ENCODE data around the gene KRTAP4-6.
"Not testable (repeated sequence)": the region's sequence is repeated elsewhere in the genome, so short reads cannot be mapped to it uniquely, and the experiment has no call there.

The KRTAP4-6 gene

DNA sequence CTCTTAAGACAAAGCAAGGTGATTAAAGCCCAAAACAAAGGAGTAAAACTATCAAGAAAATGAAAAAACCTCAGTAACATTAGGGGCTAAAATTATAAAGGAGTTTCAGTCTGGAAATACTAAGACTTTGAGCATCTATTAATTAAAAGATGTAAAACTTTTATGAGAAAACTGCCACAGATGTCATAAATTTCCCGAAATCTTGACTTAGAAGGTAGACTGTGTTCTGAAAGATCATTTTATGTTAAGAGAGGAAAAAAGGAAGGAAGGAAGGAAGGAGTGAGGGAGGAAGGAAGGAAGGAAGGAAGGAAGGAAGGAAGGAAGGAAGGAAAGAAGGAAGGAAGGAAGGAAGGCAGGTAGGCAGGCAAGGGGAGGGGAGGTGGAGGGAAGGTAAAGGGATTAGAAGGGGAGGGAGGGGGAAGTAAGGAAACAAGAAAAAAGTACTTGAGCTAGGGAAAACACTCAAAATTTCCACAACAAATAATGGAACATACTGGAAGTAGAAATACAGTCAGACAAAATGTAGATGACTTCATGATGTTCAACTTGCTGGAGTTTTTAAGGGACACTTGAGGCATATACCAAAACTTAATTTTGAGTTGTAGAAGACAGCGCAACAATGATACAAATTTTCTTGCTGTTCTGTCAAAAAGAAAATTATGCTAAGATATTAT, 7.3 kb upstream of the KRTAP4-6 start:
- DNase-seq (ENCODE audit: low read depth in 2 of 2) = no peak

DNA sequence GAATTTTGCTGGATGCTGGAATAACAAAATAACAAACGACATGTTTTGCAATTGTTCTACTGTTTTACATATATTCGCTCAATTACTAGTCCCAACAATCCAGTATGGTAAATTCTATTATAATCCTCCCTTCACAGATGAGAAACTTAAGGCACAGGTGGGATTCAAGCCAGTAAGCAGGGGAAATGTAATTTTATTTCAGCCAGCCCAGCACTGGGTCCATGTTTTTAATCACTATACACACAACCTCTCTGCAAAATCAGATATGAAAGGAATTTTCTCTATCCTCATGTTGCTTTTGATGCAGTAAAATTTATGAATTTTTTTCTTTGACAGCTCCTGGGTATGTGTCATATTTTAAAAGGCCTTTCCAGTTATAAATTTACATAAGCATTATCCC, 4.9 kb upstream of the KRTAP4-6 start:
- DNase-seq (ENCODE audit: low read depth in 2 of 2) = no peak

GRCh38 chr17:41144846-41145245, 4.5 kb upstream of the KRTAP4-6 start:
- no peak for DNase-seq (ENCODE audit: low read depth in 2 of 2)

GRCh38 chr17:41141361-41141760, 1.0 kb upstream of the KRTAP4-6 start:
- no peak for DNase-seq (ENCODE audit: low read depth in 2 of 2)

- DNase-seq (ENCODE audit: low read depth in 2 of 2) = not testable (repeated sequence)
These were observed 479 bp downstream of the KRTAP4-6 start for GRCh38 chr17:41139865-41140264.

- DNase-seq (ENCODE audit: low read depth in 2 of 2) = no peak
These were observed 6.2 kb downstream of the KRTAP4-6 start for GRCh38 chr17:41133880-41134735.

DNA sequence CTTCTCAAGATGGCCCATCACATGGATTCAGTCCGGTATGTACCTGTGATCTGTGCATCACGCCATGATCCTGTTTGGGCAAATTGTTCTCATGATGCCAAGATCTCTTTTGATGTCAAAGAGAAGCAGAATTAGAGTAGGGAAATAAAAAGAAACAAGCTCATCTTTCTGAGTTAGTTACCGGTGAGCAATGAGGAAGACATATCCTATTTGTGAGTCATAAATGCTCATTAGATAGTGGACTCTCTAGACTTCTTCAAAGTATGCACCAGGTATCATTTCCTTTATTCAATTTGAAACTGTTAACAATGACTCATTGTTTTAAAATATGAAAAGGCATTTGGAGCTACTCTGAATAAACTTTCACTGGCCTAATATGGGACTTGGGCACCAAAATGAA, 8.4 kb downstream of the KRTAP4-6 start:
- no peak for DNase-seq (ENCODE audit: low read depth in 2 of 2)

DNA sequence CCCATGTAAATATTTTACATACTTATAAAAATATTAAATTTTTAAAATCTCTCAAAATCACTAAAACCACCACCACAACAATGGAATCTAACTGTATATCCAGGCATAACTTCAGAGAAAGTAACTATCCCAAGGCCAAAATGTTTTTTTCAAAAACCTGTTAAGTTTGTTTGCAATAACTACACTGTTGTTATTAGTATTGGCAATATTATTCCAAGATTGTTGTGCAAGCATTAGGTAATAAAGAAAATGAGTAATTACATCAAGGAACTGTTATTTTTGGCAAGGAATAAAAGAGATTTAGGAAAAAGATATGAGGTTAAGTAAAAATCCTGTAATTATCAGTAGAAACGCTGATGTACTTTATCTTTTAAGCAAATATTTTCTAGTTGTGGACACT, 13.0 kb downstream of the KRTAP4-6 start:
- DNase-seq (ENCODE audit: low read depth in 2 of 2) = no peak

- DNase-seq (ENCODE audit: low read depth in 2 of 2) = no peak
These were observed 13.9 kb downstream of the KRTAP4-6 start for GRCh38 chr17:41126412-41126811.

GRCh38 chr17:41125064-41125463, 15.3 kb downstream of the KRTAP4-6 start:
- no peak for DNase-seq (ENCODE audit: low read depth in 2 of 2)

DNA sequence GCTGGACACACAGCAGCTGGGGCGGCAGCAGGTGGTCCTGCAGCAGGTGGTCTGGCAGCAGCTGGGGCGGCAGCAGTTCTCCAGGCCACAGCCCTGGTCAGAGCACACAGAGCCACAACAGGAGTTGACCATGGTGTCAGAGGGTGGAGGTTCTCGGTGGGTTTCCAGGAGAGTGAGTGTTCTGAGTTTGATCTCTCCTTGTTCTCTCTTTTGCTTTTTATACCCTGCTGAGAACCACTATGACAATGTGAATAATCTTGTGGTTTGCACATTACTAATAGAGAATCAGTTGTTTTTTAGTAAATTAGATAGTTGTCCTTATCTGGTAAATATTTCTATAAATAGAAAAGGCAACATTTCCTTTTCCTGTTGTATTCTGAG, 16.4 kb downstream of the KRTAP4-6 start, which contains the start of gene KRTAP4-12:
TSS of gene KRTAP4-12 (minus strand) at position 192 of the 381 bp plus-strand sequence. CDS start at position 132, 60 bp downstream.
- DNase-seq (ENCODE audit: low read depth in 2 of 2) = not testable (repeated sequence)

DNA sequence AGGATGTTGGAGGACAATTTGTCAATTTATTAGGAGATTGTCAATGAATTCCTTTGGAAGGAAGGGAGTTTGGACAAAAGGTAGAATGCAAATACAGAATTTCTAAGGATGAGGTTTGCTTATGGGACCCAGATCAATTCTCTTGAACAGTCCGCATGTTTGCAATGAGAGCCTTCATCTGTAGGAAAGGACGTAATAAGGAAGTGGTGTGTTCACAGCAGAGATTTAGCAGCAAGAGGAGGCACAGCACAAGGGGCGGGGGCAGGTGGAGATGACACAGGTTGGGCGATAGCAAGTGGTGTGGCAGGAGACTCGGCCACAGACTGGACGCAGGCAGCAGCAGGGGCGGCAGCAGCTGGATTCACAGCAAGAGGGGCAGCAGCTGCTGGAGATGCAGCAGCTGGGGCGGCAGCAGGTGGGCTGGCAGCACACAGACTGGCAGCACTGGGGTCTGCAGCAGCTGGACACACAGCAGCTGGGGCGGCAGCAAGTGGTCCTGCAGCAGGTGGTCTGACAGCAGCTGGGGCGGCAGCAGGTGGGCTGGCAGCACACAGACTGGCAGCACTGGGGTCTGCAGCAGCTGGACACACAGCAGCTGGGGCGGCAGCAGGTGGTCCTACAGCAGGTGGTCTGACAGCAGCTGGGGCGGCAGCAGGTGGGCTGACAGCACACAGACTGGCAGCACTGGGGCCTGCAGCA, 16.9 kb downstream of the KRTAP4-6 start:
- DNase-seq (ENCODE audit: low read depth in 2 of 2) = not testable (repeated sequence)

GRCh38 chr17:41121742-41122141, 18.6 kb downstream of the KRTAP4-6 start:
- DNase-seq (ENCODE audit: low read depth in 2 of 2) = no peak

GRCh38 chr17:41119696-41120690, 20.4 kb downstream of the KRTAP4-6 start:
- DNase-seq (ENCODE audit: low read depth in 2 of 2) = not testable (repeated sequence)

DNA sequence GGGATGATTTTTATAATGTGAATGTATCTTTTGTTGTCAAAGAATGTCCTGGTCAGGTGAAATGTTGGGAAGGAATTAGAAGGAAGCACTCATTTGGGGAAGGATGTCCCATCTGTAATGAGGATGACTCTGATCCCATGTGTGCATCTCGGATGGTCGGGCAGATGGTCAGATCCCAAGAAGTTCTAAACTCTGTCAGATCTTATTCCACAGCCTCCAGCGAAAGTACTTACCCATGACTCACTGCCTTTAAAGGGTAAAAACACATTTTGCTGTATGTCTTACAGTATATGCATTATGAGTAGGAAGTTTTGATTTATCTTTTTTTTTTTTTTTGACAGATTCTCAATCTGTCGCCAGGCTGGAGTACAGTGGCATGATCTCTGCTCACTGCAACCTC, 21.6 kb downstream of the KRTAP4-6 start:
- DNase-seq (ENCODE audit: low read depth in 2 of 2) = no peak

DNA sequence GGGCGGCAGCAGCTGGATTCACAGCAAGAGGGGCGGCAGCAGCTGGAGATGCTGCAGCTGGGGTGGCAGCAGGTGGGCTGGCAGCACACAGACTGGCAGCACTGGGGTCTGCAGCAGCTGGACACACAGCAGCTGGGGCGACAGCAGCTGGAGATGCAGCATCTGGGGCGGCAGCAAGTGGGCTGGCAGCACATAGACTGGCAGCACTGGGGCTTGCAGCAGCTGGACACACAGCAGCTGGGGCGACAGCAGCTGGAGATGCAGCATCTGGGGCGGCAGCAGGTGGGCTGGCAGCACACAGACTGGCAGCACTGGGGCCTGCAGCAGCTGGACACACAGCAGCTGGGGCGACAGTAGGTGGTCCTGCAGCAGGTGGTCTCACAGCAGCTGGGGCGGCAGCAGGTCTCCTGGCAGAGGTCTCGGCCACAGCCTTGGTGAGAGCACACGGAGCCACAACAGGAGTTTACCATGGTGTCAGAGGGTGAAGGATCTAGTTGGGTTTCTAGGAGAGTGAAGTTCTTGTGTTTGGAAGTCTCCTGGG, 22.4 kb downstream of the KRTAP4-6 start, which contains the start of gene KRTAP4-11:
TSS of gene KRTAP4-11 (minus strand) at position 528 of the 541 bp plus-strand sequence. CDS start at position 470, 58 bp downstream.
- not testable (repeated sequence) for DNase-seq (ENCODE audit: low read depth in 2 of 2)

- no peak for DNase-seq (ENCODE audit: low read depth in 2 of 2)
These were observed 24.0 kb downstream of the KRTAP4-6 start for GRCh38 chr17:41116297-41116696.

GRCh38 chr17:41111151-41111885, 29.0 kb downstream of the KRTAP4-6 start:
- no peak for DNase-seq (ENCODE audit: low read depth in 2 of 2)

DNA sequence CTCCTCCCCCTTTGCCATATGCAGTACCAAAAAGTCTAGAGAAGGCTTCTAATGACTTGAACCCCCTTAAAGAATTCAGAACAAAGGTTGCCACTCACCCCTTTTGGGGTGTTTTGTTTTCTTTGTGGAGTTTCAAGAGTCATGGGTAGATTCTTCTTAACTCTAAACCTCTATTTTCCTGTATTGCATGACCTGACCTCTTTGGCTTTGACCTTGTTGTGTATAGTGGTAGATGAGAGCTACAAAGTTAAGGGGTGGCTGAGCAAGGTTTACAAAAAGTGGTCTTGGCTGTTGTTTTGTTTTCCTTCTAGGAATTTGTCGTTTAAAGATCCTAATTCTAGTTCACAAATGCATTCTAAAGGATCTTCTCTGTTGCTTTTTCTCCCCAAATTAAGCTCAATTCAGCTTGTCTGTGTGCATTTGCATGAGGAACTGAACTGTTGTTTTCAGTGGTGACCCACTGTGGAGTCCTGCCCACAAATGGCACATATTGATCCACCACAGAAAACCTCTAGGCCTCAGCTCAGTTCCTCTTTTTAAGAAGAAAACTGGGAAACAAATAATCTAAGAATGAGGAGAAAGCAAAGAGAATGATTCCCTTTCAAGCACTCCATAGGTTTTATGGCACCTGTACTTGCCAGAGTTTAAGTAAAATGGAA, 31.5 kb downstream of the KRTAP4-6 start:
- DNase-seq (ENCODE audit: low read depth in 2 of 2) = not testable (repeated sequence)

All from stimulated activated CD4-positive, alpha-beta T cell treated with anti-CD3 and anti-CD28 coated beads, Interleukin-1b, Interleukin-23, amount 100 ng/mL, for 4 hours (primary cell).